ENCODE results near the gene PRAF2. TPM values are rescaled to one million over a fixed set of nuclear protein-coding genes. Genes with fewer than 3 reads are reported as not detected.

PRAF2 gene, protein sequence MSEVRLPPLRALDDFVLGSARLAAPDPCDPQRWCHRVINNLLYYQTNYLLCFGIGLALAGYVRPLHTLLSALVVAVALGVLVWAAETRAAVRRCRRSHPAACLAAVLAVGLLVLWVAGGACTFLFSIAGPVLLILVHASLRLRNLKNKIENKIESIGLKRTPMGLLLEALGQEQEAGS
- total RNA-seq: 10 to 100 TPM in 1 of 2 donors, 1 to 10 TPM in 1; 7.3 to 16.1 TPM
- 100 to 1,000 TPM; 122 to 128 TPM for polyA plus RNA-seq (ENCODE audit: insufficient read length in 2 of 2)
- long read RNA-seq, donor 1, transcript PRAF2-202 (3 exons, 1,334 nt): major isoform, 53 of 55 reads
- long read RNA-seq, donor 1, partial matches to known transcripts: 0 of 55 reads
- long read RNA-seq, donor 1, other reads (novel, unspliced or antisense): 0 of 55 reads
- long read RNA-seq, donor 2, transcript PRAF2-202 (3 exons, 1,334 nt): major isoform, 31 of 31 reads
- long read RNA-seq, donor 2, partial matches to known transcripts: 0 of 31 reads
- long read RNA-seq, donor 2, other reads (novel, unspliced or antisense): 0 of 31 reads
- long read RNA-seq, donor 3, transcript PRAF2-202 (3 exons, 1,334 nt): major isoform, 46 of 71 reads
- long read RNA-seq, donor 3, partial matches to known transcripts: 24 of 71 reads
- long read RNA-seq, donor 3, other reads (novel, unspliced or antisense): 0 of 71 reads
- long read RNA-seq, donor 4, transcript PRAF2-202 (3 exons, 1,334 nt): major isoform, 13 of 13 reads
- long read RNA-seq, donor 4, partial matches to known transcripts: 0 of 13 reads
- long read RNA-seq, donor 4, other reads (novel, unspliced or antisense): 0 of 13 reads

DNA sequence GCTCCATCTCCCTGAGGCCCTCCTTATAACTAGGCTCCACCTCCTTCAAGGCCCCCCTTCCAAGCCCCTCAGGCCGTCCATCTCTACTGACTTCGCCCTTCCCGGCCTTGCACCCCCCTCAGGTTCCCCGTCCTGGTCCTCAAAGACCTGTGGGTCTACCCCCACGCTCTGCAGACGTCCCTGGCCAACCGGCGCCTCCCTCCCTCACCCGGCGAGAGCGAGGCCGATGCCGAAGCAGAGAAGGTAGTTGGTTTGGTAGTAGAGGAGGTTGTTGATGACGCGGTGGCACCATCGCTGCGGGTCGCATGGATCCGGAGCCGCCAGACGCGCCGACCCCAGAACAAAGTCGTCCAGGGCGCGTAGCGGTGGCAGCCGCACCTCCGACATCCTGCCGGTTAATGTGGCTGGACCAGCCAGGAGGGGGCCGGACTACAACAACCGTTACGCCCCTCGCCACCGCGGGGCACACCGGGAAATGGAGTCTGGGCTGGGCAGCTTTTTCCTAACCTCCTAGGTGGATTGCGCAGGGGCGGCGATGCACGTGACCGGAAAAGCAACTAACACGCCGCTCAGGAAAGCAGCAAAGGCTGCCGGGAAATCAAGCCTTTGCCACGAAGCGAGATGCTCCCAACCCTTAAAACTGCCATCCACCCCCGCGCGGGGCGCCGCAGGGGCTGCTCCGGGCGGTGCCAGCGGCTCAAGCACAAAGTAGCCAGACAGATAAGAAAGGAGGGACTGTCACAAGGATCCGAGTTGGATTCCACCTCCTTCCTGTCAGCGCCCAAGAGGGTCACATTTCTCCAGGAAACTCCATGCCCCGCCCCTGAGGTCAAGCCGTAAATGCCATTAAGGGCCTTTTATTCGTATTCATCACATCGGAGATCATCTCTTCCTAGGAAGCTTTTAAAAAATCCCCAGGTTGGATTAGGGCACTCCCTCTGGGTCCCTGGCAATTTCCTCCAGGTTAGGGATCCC, at the start of gene PRAF2:
Gene PRAF2, minus strand, starts transcription at position 402 of the 975 bp plus-strand sequence. Its CDS starts 15 bp downstream, at position 387.
- Histone ChIP-seq H3K27ac (ENCODE audit: low read depth, low read length) (peak within 1 kb of the TSS; percentile 84), H3K9me3 (ENCODE audit: control insufficient read depth, insufficient read depth, low read length) (no peaks in the 10 kb centered on the region), H3K27me3 (ENCODE audit: control insufficient read depth, insufficient read depth, low read length) (no peaks in the 10 kb centered on the region), H3K36me3 (ENCODE audit: control insufficient read depth, insufficient read depth, low read length) (peaks cover 30% of the 10 kb centered on the region), H3K4me1 (ENCODE audit: control insufficient read depth, insufficient read depth, low read length) (peaks cover 33% of the 10 kb centered on the region), H3K4me3 (ENCODE audit: low read depth, low read length) (peak within 1 kb of the TSS; percentile 88)
- WGBS (ENCODE audit: insufficient coverage): 25% methylated on average over 56 of the region's 61 CpGs
- peak; percentile 68 to 97 (median 82) for DNase-seq (ENCODE audit: low read depth in 4 of 6, low spot score in 6 of 6)

DNA sequence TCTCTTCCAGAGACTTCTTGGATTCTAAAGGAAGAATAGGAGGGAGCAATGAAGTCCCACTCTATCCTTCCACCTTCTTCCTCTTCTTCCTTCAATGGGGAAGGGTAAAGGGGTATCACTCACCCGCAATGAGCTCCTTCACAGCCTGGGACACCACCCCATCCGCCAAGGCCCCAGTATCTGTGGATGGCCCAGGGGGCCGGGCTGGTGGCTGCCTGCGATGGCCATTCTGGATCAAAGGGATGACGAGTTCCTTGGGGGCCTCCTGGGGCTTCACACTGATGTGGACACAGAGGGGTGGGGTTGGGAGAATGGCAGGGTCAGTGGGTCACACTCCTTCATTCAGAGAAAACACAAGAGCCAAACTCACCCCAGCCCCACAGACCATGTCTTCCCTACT, 48.7 kb upstream of the PRAF2 start:
- Histone ChIP-seq H3K4me1 (ENCODE audit: control insufficient read depth, insufficient read depth, low read length) (peaks cover 12% of the 10 kb centered on the region), H3K9me3 (ENCODE audit: control insufficient read depth, insufficient read depth, low read length) (no peaks in the 10 kb centered on the region), H3K27ac (ENCODE audit: low read depth, low read length) (no peak overlapping the region), H3K36me3 (ENCODE audit: control insufficient read depth, insufficient read depth, low read length) (peaks cover 35% of the 10 kb centered on the region), H3K27me3 (ENCODE audit: control insufficient read depth, insufficient read depth, low read length) (no peaks in the 10 kb centered on the region), H3K4me3 (ENCODE audit: low read depth, low read length) (peak overlapping the region; percentile 83)
- 80% methylated on average over 2 of the region's 5 CpGs for WGBS (ENCODE audit: insufficient coverage)
- no peak for DNase-seq (ENCODE audit: low read depth in 4 of 6, low spot score in 6 of 6)

DNA sequence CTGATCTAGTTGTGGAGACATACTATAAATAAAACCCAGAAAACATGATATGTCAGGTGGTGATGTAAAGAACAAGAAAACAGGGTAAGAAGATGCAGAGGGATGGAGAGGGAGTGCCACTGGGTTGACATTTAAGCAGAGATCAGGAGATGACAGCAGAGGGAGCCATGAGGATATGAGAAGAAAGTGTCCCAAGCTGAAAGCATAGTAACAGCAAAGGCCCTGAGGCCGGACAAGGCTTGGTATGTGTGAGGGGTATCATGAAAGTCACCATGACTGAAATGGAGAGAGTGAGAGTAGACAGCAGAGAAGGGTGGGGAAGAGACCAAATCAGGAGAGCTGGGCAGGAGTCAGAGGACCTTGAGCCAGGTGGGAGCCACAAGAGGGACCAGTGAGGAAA, 46.3 kb upstream of the PRAF2 start:
- H3K27ac ChIP-seq (ENCODE audit: low read depth, low read length): no peak overlapping the region
- peaks cover 12% of the 10 kb centered on the region for H3K4me1 ChIP-seq (ENCODE audit: control insufficient read depth, insufficient read depth, low read length)
- no peaks in the 10 kb centered on the region for H3K27me3 ChIP-seq (ENCODE audit: control insufficient read depth, insufficient read depth, low read length)
- H3K9me3 ChIP-seq (ENCODE audit: control insufficient read depth, insufficient read depth, low read length): peaks cover 1% of the 10 kb centered on the region
- DNase-seq (ENCODE audit: low read depth in 4 of 6, low spot score in 6 of 6): no peak
- H3K4me3 ChIP-seq (ENCODE audit: low read depth, low read length): no peak overlapping the region
- WGBS (ENCODE audit: insufficient coverage): 61% methylated on average over 1 of the region's 1 CpG
- H3K36me3 ChIP-seq (ENCODE audit: control insufficient read depth, insufficient read depth, low read length): peaks cover 58% of the 10 kb centered on the region

DNA sequence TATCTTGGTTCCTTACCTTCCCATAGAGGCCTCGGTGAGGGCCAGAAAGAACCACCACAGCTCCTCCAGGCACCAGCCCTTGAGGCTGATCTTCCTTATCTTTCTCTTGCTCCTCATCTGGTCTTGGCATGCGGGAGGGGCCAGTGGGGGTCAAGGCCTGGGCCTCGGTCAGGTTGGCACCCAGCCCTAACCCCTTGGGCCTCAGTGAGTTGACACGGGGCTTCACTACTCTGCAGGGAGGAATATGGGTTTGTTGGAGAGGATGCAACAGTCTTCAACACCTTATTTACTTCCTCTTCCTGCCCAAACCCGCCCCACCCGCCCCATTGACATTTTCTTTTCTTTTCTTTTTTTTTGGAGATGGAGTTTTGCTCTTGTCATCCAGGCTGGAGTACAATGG, 43.8 kb upstream of the PRAF2 start:
- Histone ChIP-seq H3K4me3 (ENCODE audit: low read depth, low read length) (no peak overlapping the region), H3K27ac (ENCODE audit: low read depth, low read length) (no peak overlapping the region), H3K9me3 (ENCODE audit: control insufficient read depth, insufficient read depth, low read length) (peaks cover 1% of the 10 kb centered on the region), H3K4me1 (ENCODE audit: control insufficient read depth, insufficient read depth, low read length) (peaks cover 15% of the 10 kb centered on the region), H3K27me3 (ENCODE audit: control insufficient read depth, insufficient read depth, low read length) (no peaks in the 10 kb centered on the region), H3K36me3 (ENCODE audit: control insufficient read depth, insufficient read depth, low read length) (peaks cover 72% of the 10 kb centered on the region)
- DNase-seq (ENCODE audit: low read depth in 4 of 6, low spot score in 6 of 6): no peak
- 100% methylated on average over 1 of the region's 6 CpGs for WGBS (ENCODE audit: insufficient coverage)

DNA sequence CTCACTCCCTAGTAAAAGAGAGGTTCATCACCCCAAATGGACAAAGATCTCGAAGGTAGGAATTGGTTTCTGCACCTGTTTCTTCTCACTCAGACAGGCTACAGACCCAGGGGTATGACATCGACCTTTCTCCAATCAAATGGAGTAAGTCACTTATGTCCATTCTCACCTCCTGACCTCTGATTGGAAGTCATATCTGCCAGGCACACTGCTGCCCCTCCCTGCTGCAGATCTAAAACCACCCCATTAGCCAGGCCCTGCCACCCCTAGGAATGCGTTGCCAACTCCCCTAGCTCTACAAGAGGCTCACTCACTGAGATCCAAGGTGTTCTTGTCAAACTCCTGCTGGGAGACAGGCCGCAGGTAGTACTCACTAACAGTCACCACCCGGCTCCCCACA, 42.9 kb upstream of the PRAF2 start:
- no peaks in the 10 kb centered on the region for H3K27me3 ChIP-seq (ENCODE audit: control insufficient read depth, insufficient read depth, low read length)
- peaks cover 64% of the 10 kb centered on the region for H3K36me3 ChIP-seq (ENCODE audit: control insufficient read depth, insufficient read depth, low read length)
- H3K9me3 ChIP-seq (ENCODE audit: control insufficient read depth, insufficient read depth, low read length): peaks cover 1% of the 10 kb centered on the region
- H3K27ac ChIP-seq (ENCODE audit: low read depth, low read length): no peak overlapping the region
- no peak overlapping the region for H3K4me3 ChIP-seq (ENCODE audit: low read depth, low read length)
- H3K4me1 ChIP-seq (ENCODE audit: control insufficient read depth, insufficient read depth, low read length): peaks cover 9% of the 10 kb centered on the region
- WGBS (ENCODE audit: insufficient coverage): 71% methylated on average over 3 of the region's 5 CpGs
- no peak for DNase-seq (ENCODE audit: low read depth in 4 of 6, low spot score in 6 of 6)

DNA sequence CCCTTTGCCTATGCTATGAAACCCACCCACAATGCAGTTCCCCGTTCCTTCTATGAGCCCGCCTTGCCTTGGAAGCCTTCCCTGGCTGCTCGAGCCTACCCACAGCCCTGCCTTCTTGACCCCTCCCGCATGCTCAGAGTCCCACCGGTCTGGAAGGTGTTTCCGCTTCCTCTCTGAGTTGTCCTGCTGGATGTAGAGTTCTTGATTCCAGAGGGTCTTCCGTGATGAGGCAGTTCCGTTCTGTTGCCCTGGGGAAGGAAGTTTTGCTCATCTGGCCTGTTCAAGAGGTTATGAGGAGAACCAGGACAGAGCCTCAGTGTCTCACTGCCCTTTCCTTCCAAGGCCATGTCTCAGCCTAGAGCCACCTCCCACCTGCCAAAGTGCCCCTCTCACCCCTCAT, 42.3 kb upstream of the PRAF2 start:
- Histone ChIP-seq H3K27ac (ENCODE audit: low read depth, low read length) (no peak overlapping the region), H3K27me3 (ENCODE audit: control insufficient read depth, insufficient read depth, low read length) (no peaks in the 10 kb centered on the region), H3K36me3 (ENCODE audit: control insufficient read depth, insufficient read depth, low read length) (peaks cover 61% of the 10 kb centered on the region), H3K4me3 (ENCODE audit: low read depth, low read length) (no peak overlapping the region), H3K4me1 (ENCODE audit: control insufficient read depth, insufficient read depth, low read length) (peaks cover 9% of the 10 kb centered on the region), H3K9me3 (ENCODE audit: control insufficient read depth, insufficient read depth, low read length) (peaks cover 1% of the 10 kb centered on the region)
- no peak for DNase-seq (ENCODE audit: low read depth in 4 of 6, low spot score in 6 of 6)
- 80% methylated on average over 7 of the region's 8 CpGs for WGBS (ENCODE audit: insufficient coverage)

DNA sequence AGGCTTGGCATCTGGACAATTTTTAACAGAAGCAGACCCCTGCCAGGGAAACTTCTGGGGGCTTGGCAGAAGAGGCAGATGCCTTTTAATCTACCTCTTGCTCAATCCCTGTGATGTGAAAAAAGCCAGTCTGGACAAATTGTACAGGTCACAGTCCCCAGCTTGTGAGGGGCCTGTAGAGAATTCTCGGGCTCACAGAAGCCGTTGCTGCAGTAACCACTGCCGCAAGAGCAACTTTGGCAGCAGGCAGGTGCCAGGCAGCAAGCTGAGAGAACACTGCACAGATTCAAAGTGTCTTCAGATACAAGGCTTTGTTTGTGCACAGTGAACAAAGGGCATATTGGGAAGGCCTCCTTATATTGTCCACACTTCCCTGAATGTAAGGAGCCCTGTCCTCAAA, 38.0 kb upstream of the PRAF2 start:
- Histone ChIP-seq H3K9me3 (ENCODE audit: control insufficient read depth, insufficient read depth, low read length) (no peaks in the 10 kb centered on the region), H3K4me1 (ENCODE audit: control insufficient read depth, insufficient read depth, low read length) (peaks cover 9% of the 10 kb centered on the region), H3K4me3 (ENCODE audit: low read depth, low read length) (no peak overlapping the region), H3K27ac (ENCODE audit: low read depth, low read length) (peak overlapping the region; percentile 81), H3K27me3 (ENCODE audit: control insufficient read depth, insufficient read depth, low read length) (no peaks in the 10 kb centered on the region), H3K36me3 (ENCODE audit: control insufficient read depth, insufficient read depth, low read length) (peaks cover 30% of the 10 kb centered on the region)
- 58% methylated on average over 3 of the region's 3 CpGs for WGBS (ENCODE audit: insufficient coverage)
- peak in 5 of 6 donors; percentile 40 to 85 (median 63) for DNase-seq (ENCODE audit: low read depth in 4 of 6, low spot score in 6 of 6)

DNA sequence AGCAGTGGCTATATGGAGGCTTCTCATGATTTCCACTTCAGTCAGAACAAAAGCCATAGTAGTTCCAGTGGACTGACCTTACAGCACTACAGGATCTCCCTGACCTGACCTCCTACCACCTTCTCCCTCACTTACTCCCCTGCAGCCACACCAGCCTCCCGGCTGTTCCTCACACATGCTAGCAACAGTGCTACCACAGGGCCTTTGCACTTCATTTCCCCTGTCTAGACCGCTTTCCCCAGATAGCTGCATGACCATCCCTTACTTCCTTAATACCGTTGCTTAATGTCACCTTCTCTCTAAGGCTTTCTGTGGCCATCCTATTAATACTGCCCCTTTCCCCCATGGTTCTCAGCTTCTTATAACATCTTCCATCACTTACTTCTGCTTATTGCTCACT, 36.6 kb upstream of the PRAF2 start:
- H3K27ac ChIP-seq (ENCODE audit: low read depth, low read length): no peak overlapping the region
- H3K27me3 ChIP-seq (ENCODE audit: control insufficient read depth, insufficient read depth, low read length): no peaks in the 10 kb centered on the region
- no peak for DNase-seq (ENCODE audit: low read depth in 4 of 6, low spot score in 6 of 6)
- peaks cover 17% of the 10 kb centered on the region for H3K36me3 ChIP-seq (ENCODE audit: control insufficient read depth, insufficient read depth, low read length)
- 82% methylated on average over 3 of the region's 3 CpGs for WGBS (ENCODE audit: insufficient coverage)
- H3K4me3 ChIP-seq (ENCODE audit: low read depth, low read length): no peak overlapping the region
- peaks cover 9% of the 10 kb centered on the region for H3K4me1 ChIP-seq (ENCODE audit: control insufficient read depth, insufficient read depth, low read length)
- H3K9me3 ChIP-seq (ENCODE audit: control insufficient read depth, insufficient read depth, low read length): no peaks in the 10 kb centered on the region

DNA sequence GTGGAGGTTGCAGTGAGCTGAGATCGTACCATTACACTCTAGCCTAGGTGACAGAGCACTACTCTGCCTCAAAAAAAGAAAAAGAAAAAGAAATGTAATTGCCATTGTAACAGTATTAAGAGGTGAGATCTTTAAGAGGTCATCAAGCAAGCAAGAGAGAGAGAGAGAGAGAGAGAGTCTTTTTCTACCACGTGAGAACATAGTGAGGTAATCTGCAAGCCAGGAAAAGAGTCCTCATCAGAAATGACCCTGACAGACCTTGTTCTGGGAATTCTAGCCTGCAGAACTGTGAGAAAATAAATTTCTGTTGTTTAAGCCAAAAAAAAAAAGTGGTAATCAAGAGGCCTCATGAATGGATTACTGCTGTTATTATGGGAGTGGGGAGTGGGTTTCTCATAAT, 34.8 kb upstream of the PRAF2 start:
- Histone ChIP-seq H3K27ac (ENCODE audit: low read depth, low read length) (no peak overlapping the region), H3K4me3 (ENCODE audit: low read depth, low read length) (no peak overlapping the region), H3K9me3 (ENCODE audit: control insufficient read depth, insufficient read depth, low read length) (no peaks in the 10 kb centered on the region), H3K4me1 (ENCODE audit: control insufficient read depth, insufficient read depth, low read length) (peaks cover 6% of the 10 kb centered on the region), H3K36me3 (ENCODE audit: control insufficient read depth, insufficient read depth, low read length) (peaks cover 4% of the 10 kb centered on the region), H3K27me3 (ENCODE audit: control insufficient read depth, insufficient read depth, low read length) (no peaks in the 10 kb centered on the region)
- no peak for DNase-seq (ENCODE audit: low read depth in 4 of 6, low spot score in 6 of 6)
- WGBS (ENCODE audit: insufficient coverage): 75% methylated on average over 1 of the region's 2 CpGs

All from spinal cord (tissue), 10 donors.